Progenitor cell of endocrine pancreas (in vitro differentiated cells): Measurements from ENCODE around the gene SCAF8. TPM values are rescaled to one million over a fixed set of nuclear protein-coding genes. Genes with fewer than 3 reads are reported as not detected.

Source experiments
- DNase-seq: peaks from one replicate; pipeline ENCODE4 v3.0.0; 2021; ENCODE audit warnings: low spot score; ENCODE audit not compliant: unreplicated experiment
- H3K27ac Mint-ChIP-seq: 2 replicates; pipeline ENCODE4 v1.8.0; 2021; ENCODE audit warnings: mild to moderate bottlenecking, moderate library complexity, mixed read lengths
- H3K27me3 Mint-ChIP-seq: 2 replicates; pipeline ENCODE4 v1.8.0; 2021; ENCODE audit warnings: mixed read lengths
- H3K36me3 Mint-ChIP-seq: 2 replicates; pipeline ENCODE4 v1.8.0; 2022; ENCODE audit warnings: mixed read lengths; ENCODE audit not compliant: insufficient read depth
- H3K4me1 Mint-ChIP-seq: 2 replicates; pipeline ENCODE4 v1.8.0; 2021; ENCODE audit warnings: low read depth, mixed read lengths
- H3K4me3 Mint-ChIP-seq: 2 replicates; pipeline ENCODE4 v1.8.0; 2021; ENCODE audit warnings: low read depth, mild to moderate bottlenecking, moderate library complexity, mixed read lengths
- H3K9me3 Mint-ChIP-seq: 2 replicates; pipeline ENCODE4 v1.8.0; 2021; ENCODE audit warnings: low read depth, mixed read lengths
- total RNA-seq: library from RNA; stranded (reverse); gene quantifications from 2 replicates; pipeline ENCODE4 v1.2.1, GENCODE V29; 2021
- TF ChIP-seq, protein P1 (sequence below): fragments of 200-600 bp; sonication (generic); IDR thresholded peaks from one replicate; pipeline ENCODE4 v1.5.0; 2021; ENCODE audit warnings: antibody characterized with exemption, mild to moderate bottlenecking; ENCODE audit not compliant: unreplicated experiment

Gene SCAF8
- total RNA-seq, 1 donor from 2014 or later, result 69.5 TPM

- Mint-ChIP-seq H3K27ac (no peak overlapping the region), H3K36me3 (peaks cover 32% of the 10 kb centered on the region), H3K4me1 (no peaks in the 10 kb centered on the region), H3K4me3 (no peak overlapping the region), H3K27me3 (no peaks in the 10 kb centered on the region), H3K9me3 (no peaks in the 10 kb centered on the region)
- TF ChIP-seq, protein P1, sequence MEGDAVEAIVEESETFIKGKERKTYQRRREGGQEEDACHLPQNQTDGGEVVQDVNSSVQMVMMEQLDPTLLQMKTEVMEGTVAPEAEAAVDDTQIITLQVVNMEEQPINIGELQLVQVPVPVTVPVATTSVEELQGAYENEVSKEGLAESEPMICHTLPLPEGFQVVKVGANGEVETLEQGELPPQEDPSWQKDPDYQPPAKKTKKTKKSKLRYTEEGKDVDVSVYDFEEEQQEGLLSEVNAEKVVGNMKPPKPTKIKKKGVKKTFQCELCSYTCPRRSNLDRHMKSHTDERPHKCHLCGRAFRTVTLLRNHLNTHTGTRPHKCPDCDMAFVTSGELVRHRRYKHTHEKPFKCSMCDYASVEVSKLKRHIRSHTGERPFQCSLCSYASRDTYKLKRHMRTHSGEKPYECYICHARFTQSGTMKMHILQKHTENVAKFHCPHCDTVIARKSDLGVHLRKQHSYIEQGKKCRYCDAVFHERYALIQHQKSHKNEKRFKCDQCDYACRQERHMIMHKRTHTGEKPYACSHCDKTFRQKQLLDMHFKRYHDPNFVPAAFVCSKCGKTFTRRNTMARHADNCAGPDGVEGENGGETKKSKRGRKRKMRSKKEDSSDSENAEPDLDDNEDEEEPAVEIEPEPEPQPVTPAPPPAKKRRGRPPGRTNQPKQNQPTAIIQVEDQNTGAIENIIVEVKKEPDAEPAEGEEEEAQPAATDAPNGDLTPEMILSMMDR, result no peak
- no peak for DNase-seq
Observed at GRCh38 chr6:154824076-154824475, 90.9 kb downstream of the SCAF8 start.

GRCh38 chr6:154829970-154830369, 96.8 kb downstream of the SCAF8 start:
- Mint-ChIP-seq H3K27ac (no peak overlapping the region), H3K36me3 (peaks cover 27% of the 10 kb centered on the region), H3K9me3 (no peaks in the 10 kb centered on the region), H3K27me3 (no peaks in the 10 kb centered on the region), H3K4me1 (no peaks in the 10 kb centered on the region), H3K4me3 (no peak overlapping the region)
- DNase-seq, result no peak
- TF ChIP-seq, protein P1, result no peak

DNA sequence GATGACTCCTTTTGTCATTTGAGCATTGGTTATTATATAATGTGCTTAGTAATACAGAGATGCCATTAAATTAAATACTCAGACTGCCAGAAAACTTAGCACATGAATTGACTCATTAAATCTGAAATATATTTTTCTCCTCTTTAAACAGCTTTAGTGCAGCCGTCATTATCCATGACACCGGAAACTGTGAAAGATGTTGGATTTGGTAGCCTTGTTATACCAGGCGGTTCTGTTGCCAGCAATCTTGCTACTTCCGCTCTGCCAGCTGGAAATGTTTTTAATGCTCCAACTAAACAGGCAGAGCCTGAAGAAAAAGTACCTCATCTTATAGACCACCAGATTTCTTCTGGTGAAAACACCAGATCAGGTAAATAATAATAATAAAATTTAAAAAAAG, 97.6 kb downstream of the SCAF8 start:
- DNase-seq, result no peak
- H3K9me3 Mint-ChIP-seq, result no peaks in the 10 kb centered on the region
- no peak overlapping the region for H3K27ac Mint-ChIP-seq
- H3K27me3 Mint-ChIP-seq, result no peaks in the 10 kb centered on the region
- TF ChIP-seq, protein P1, result no peak
- H3K4me1 Mint-ChIP-seq, result peaks cover 1% of the 10 kb centered on the region
- no peak overlapping the region for H3K4me3 Mint-ChIP-seq
- peaks cover 27% of the 10 kb centered on the region for H3K36me3 Mint-ChIP-seq

DNA sequence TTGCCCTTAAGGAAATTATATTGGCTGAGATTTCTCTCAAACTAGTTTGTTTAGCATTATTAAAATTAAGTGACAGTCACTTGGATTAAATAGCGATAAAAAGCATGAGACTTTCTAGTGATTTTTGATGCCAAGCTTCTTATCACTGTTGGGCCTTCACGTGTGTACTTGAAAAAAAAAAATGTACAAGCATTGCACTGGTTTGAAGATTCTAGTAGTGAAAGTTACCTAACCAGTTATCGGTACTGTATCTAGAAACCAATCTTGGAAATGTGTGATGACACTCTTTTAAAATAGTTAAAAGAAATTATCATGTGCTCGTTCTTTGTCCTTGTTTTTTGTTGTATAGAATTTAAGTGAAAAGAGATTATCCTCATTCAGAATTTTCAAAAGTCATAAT, 102.1 kb downstream of the SCAF8 start:
- H3K27me3 Mint-ChIP-seq, result no peaks in the 10 kb centered on the region
- no peak for DNase-seq
- peaks cover 8% of the 10 kb centered on the region for H3K4me1 Mint-ChIP-seq
- no peak overlapping the region for H3K27ac Mint-ChIP-seq
- TF ChIP-seq, protein P1, result no peak
- no peak overlapping the region for H3K4me3 Mint-ChIP-seq
- H3K36me3 Mint-ChIP-seq, result peaks cover 19% of the 10 kb centered on the region
- no peaks in the 10 kb centered on the region for H3K9me3 Mint-ChIP-seq

DNA sequence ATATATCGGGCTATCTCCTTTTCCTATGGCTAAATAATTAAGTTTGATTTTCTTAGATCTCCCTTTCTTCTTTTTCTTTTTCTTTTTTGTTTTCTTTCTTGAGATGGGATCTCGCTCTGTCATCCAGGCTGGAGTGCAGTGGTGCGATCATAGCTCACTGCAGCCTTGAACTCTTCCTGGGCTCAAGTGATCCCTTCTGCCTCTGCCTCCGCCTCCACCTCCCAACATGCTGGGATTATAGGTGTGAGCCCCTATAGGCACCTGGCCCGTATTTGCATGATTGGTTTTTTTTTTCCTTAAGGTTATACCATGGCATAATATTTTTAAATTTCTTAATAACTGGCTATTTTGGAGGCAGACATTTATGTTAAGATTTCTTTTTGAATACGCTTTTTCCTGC, 106.3 kb downstream of the SCAF8 start:
- Mint-ChIP-seq H3K4me3 (no peak overlapping the region), H3K9me3 (no peaks in the 10 kb centered on the region), H3K4me1 (peaks cover 10% of the 10 kb centered on the region), H3K27ac (no peak overlapping the region), H3K36me3 (no peaks in the 10 kb centered on the region), H3K27me3 (no peaks in the 10 kb centered on the region)
- DNase-seq, result no peak
- TF ChIP-seq, protein P1, result no peak
